HG03095 (cell line): ENCODE measurements around the gene MRGPRG.

ENCODE experiments used
- ATAC-seq: cut with Tn5 transposase; IDR thresholded peaks from one replicate; pipeline ENCODE4 v1.9.1; 2021; ENCODE audit warnings: moderate library complexity; ENCODE audit not compliant: unreplicated experiment

The MRGPRG gene

GRCh38 chr11:3207526-3208189 is 11.0 kb downstream of the MRGPRG start:
- no peak for ATAC-seq

- no peak for ATAC-seq
Observed at GRCh38 chr11:3206922-3207204, 11.8 kb downstream of the MRGPRG start.

GRCh38 chr11:3206156-3206921 is 12.3 kb downstream of the MRGPRG start:
- no peak for ATAC-seq

DNA sequence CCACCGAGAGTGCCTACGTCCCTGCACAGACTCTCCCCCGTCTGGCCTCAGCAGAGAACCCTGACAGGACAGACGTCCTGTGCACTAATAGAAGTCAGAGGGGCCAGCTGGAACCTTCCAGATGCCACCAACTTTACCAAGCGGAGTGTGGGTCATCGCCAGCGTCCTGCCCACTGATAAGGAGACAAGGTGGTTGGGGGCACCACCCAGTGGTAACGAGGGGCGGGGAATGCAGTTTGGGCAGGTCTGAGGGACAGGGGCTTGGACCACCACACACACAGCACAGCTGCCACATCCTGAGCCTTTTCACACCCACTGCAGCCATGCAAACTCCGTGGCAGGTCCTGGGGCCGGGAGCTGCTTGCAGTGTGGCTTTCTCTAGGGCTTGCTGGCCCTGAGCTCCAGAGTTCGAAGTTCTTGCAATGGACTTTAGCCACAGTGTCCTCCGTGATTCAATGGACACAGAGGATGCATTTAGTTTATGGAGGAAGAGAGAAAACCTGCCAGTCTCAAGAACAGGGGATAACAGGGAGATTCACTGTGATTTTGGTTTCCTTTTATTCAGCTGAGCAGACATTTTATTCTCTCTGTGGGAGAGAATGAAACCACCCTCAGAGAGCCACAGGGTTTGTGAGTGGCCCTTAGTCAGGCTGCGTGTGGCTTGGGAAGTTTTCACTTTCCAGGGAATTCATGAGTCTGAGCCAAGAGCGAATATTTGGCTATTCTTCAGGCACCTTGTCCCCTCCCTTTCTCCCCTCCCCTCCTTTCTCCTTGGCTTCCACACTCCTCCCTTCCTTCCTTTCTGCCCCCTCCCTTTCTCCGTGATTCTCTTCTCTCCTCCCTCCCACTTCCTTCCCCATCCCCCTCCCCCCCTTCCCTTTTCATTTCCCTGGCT is 13.1 kb downstream of the MRGPRG start:
- no peak for ATAC-seq

DNA sequence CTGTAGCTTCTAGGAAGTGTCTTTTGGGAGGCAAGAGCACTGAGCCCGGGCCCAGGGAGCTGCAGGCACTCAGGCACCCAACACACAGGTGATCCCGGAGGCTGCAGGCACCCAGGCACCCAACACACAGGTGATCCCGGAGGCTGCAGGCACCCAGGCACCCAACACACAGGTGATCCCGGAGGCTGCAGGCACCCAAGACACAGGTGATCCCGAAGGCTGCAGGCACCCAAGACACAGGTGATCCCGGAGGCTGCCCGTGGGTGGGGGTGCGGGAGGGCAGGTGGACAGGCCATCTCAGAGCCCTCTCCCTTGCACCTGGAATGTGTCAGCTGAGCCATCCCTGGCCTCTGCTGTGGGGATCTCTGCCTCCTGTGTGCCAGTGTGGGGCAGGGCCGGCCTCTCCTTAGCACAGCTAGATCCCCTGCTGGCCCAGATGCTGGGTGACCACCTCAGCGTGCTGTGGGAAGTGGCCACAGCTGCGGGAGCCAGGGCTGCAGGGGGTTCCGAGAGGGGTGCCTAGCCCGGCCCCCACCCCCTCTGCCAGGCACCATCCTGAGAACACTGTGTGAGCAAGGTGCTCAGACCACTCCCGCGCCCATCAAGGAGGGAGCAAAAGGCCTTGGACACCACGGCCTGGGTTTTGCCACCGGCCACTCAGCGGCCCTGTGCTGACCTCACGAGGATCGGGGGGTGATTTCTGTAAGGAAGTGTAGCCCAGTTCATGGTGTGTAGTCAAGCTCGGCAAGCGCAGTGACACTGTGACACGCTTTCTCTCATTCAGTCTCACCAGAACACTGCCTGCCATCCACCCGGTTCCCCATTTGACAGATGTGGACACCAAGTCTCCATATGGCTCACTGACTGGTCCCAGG is 14.2 kb downstream of the MRGPRG start:
- ATAC-seq, result no peak

- no peak for ATAC-seq
Observed at GRCh38 chr11:3203221-3204043, 15.2 kb downstream of the MRGPRG start.

DNA sequence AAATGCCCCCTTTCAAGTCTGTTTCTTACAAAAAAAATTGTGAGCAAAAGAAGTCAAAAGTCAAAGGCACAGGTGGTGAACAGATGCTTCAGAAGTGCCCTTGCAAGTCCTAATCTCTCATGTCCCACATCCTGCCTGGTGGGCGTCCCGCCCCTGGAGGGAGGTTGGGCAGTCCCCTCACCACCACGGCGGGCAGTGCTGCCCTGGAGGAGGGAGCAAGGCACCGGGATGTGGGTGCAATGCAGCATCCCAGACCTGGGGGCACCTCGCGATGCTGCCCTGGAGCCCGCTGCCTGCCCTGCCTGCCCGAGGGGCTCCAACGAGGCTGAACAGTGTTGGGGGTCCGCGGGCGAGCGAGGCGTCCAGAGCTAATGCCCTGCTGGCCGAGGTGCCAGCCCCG is 15.9 kb downstream of the MRGPRG start:
- ATAC-seq, result no peak

DNA sequence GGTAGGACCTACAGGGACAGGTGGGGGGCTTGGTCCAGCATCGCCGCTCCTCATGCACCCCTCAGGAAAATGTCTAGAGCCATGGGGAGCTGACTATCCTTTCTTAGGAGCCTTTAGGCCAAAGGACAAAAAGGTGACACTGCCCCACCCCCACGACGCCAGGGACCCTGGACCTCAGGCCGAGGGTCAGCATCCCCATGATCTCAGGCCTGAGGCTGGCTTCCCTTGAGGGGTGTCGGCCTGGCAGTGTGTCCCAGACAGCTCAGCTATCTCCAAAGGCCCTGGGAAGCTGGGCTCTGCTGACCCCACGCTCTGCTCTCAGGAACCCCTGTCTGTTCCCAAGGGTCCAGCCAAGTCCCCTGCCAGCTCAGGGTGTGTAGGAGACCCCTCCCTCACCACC is 16.3 kb downstream of the MRGPRG start:
- ATAC-seq, result no peak

DNA sequence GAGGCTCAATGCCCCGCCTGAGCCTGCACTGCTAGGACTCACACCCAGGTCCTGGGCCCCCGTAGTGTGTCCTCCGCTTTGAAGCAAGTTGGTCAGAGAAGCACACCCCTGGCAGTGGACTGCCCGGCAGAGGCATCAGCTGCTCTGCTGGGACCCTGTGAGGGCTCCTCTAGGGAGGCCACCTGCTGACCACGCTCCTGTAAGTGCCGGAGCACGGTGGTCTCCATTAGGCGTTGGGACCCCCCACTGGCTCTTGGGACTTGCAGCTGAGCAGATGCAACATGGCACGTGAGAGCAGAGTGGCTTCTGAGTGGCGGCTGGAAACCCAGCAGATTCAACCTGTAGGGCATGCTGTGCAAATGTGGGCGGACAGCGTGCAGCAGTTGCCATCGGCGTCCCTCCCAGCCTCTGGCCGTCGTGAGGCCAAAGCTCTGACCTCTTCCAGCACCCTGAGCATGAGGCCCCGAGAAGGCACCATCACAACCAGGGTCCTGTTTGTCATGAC is 16.9 kb downstream of the MRGPRG start:
- no peak for ATAC-seq

DNA sequence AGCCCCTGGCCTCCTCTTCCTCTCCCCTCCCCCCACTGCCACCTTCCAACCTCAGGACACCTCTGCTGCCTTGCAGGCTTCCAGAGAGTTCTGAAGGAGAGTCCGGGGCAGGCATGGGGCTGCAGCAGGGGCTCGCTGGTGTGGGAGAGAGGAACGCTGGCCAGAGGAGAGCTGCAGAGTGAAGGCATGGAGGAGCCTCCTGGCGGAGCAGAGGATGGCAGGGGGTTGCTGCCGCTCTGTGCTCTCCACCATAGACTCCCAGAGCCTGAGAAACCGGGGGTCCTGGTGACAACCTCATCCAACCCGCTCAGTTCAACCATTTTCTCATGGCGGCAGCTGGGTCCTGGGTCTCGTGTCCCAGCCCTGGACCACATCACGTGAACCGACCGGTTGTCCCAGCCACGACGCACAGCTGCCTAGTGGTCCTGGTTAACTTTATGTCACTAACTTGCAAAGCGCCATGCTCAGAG is 17.5 kb downstream of the MRGPRG start:
- no peak for ATAC-seq

- ATAC-seq, result no peak
Observed at GRCh38 chr11:3200388-3201111, 18.1 kb downstream of the MRGPRG start.

DNA sequence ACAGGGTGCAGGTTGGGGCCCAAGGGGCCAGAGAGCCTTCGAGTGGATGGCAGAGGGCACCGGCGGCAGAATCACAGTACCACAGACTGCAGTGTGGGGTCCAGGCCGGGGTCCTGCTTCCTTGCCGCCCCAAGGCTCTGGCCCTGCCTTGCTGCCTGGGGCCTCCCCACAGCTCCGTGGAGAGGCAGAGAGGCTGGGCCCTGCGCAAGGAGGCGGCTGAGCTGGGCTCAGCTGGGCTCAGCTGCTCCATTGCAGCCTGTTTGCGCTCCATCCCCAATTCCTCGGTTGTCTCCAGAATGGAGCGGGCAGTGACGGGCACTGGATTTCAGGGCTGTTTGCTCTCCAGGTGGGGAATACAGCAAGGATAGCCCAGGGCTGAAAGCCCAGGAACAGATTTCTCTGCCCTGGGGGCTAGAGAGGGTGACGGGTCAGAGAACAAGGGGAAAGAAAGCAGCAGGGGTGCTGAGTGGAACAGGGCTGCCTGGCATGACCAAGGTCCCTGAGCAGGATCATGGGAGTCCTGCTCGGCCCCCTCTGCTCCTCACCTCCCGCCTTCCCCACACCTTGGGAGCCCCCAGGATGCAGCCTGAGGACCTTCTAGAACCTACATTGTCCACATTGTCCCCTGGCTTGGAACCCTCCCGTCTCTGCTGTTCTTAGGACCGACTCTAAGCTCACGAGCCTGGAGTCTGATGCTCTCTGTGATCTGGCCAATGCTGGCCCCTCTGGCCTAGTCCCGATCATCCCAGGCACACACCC is 18.9 kb downstream of the MRGPRG start:
- ATAC-seq, result no peak

GRCh38 chr11:3198815-3199214 is 19.8 kb downstream of the MRGPRG start:
- ATAC-seq, result no peak

GRCh38 chr11:3197878-3198528 is 20.6 kb downstream of the MRGPRG start:
- ATAC-seq, result no peak

DNA sequence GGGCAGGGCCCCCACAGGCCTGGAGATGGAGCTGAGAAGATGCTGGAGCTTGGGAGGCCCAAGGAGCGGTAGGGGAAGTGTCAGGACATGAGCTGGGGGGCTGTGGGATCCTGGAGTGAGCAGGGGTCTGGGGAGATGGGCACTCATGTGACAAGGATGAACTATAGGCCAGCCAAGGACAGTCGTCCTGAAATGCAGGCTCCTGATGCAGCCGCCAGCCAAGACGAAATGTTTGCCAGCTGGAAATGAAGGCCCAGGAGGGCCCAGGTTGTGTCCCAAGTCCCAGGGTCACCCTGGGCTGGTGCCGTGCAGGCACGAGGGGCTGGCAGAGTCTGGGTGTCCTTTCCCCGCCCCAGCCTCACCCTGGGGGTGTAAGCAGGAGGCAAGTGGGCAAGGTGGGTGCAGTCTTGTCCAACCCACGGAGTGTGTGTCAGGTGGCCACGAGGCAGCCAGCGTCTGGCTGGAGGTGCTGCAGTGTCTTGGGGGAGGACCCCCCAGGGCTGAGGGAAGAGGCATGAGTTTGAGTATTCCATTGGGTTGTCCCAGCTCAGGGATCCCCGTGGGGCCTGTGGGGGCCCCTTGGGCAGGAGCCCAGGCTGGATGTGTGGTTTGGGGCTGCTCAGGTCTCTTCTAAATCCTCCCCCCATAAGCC is 21.4 kb downstream of the MRGPRG start:
- no peak for ATAC-seq

- ATAC-seq, result no peak
Observed at GRCh38 chr11:3196161-3197043, 22.2 kb downstream of the MRGPRG start.
